HG03432 (cell line): ENCODE data around the gene USHBP1.

Experiments used
- ATAC-seq: cut with Tn5 transposase; IDR thresholded peaks from one replicate; pipeline ENCODE4 v1.9.1; 2021; ENCODE audit warnings: mild to moderate bottlenecking, moderate library complexity; ENCODE audit not compliant: unreplicated experiment

USHBP1 gene

GRCh38 chr19:17240826-17241399 lies 23.6 kb downstream of the USHBP1 start:
- ATAC-seq: no peak

GRCh38 chr19:17240062-17240752 lies 24.3 kb downstream of the USHBP1 start:
- no peak for ATAC-seq

GRCh38 chr19:17237747-17238706 lies 26.5 kb downstream of the USHBP1 start:
- ATAC-seq: no peak

- ATAC-seq: no peak
Measured at GRCh38 chr19:17236811-17237543, 27.6 kb downstream of the USHBP1 start.

- ATAC-seq: no peak
Measured at GRCh38 chr19:17235971-17236777, 28.4 kb downstream of the USHBP1 start.

GRCh38 chr19:17235300-17235970 lies 29.1 kb downstream of the USHBP1 start:
- ATAC-seq: peak; percentile 68

- ATAC-seq: no peak
Measured at GRCh38 chr19:17234911-17235299, 29.6 kb downstream of the USHBP1 start.

- ATAC-seq: no peak
Measured at GRCh38 chr19:17232258-17232657, 32.3 kb downstream of the USHBP1 start.

- no peak for ATAC-seq
Measured at GRCh38 chr19:17229890-17230289, 34.7 kb downstream of the USHBP1 start.

GRCh38 chr19:17227798-17228367 lies 36.7 kb downstream of the USHBP1 start:
- ATAC-seq: no peak

GRCh38 chr19:17226002-17226933 lies 38.3 kb downstream of the USHBP1 start, which contains the start of gene OCEL1:
OCEL1 (plus strand) TSS chr19:17226226; CDS start chr19:17226248, 22 bp downstream.
- ATAC-seq: peak; percentile 87

- no peak for ATAC-seq
Measured at GRCh38 chr19:17225053-17225452, 39.5 kb downstream of the USHBP1 start.

- ATAC-seq: no peak
Measured at GRCh38 chr19:17220207-17220758, 44.3 kb downstream of the USHBP1 start.

GRCh38 chr19:17219286-17219685 lies 45.3 kb downstream of the USHBP1 start:
- ATAC-seq: no peak

- ATAC-seq: no peak
Measured at GRCh38 chr19:17216058-17216670, 48.4 kb downstream of the USHBP1 start.

GRCh38 chr19:17215127-17215971 lies 49.2 kb downstream of the USHBP1 start, which contains the start of gene USE1:
USE1 (plus strand) TSS chr19:17215357; CDS start chr19:17215406, 49 bp downstream.
- peak; percentile 76 for ATAC-seq
